Loucy (cell line): ENCODE measurements around the gene LBX1.

ENCODE experiments used
- EZH2phosphoT487 ChIP-seq: fragments of 200-600 bp; IDR thresholded peaks from 2 replicates; pipeline ENCODE4 v1.6.1; 2018; ENCODE audit warnings: antibody characterized with exemption, mild to moderate bottlenecking, moderate library complexity, borderline replicate concordance
- TF ChIP-seq, protein P1 (sequence below): fragments of 200-600 bp; sonication (generic); conservative IDR thresholded peaks from 2 replicates; pipeline ENCODE4 v1.5.1; 2014; ENCODE audit warnings: mild to moderate bottlenecking, antibody characterized with exemption, low read length

DNA sequence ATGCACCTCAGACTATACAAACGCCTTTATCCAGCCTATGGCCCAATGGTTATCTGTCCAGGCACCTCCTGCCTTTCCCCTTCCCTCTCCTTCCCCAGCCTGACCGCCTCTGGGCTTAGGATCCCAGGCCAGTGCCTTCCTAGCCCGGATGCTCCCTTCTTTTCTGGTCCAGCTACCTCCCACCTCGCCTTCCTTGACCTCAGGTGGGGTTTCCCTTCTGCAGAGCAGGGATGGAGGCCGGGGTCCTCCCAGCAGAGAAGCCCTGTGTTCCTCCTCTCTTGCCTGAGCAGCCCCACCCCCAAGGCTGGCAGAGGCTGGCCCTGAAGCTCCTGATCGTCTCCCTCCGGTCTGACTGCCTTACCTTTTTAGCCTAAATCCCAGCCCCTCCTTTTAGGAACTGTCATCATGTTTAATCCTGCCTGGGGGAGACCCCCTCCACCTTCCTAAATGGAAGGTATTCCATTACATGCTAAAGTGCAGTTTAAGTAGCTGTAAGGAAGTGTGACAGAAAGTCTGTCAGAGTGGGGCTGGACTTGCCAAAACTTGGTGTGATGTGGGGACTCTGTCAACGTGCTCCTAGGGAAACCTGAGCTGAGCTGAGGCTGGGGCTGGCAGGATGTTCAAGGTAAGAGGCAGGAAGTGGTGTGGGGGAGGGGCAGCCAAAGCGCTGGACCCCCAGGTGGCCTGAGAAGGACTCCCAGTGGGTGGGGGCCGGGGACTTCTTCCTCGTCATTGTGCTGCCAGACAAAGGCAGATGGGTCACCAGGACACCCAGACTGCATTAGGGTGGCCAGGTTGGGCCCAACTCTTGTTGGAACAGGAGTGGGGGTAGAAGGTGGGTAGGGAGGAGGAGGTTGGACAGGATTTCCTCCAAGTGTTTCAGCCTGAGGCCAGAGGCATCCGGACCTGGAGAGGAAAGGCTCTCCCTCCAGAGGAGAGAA lies 39.5 kb downstream of the LBX1 start:
- TF ChIP-seq, protein P1, sequence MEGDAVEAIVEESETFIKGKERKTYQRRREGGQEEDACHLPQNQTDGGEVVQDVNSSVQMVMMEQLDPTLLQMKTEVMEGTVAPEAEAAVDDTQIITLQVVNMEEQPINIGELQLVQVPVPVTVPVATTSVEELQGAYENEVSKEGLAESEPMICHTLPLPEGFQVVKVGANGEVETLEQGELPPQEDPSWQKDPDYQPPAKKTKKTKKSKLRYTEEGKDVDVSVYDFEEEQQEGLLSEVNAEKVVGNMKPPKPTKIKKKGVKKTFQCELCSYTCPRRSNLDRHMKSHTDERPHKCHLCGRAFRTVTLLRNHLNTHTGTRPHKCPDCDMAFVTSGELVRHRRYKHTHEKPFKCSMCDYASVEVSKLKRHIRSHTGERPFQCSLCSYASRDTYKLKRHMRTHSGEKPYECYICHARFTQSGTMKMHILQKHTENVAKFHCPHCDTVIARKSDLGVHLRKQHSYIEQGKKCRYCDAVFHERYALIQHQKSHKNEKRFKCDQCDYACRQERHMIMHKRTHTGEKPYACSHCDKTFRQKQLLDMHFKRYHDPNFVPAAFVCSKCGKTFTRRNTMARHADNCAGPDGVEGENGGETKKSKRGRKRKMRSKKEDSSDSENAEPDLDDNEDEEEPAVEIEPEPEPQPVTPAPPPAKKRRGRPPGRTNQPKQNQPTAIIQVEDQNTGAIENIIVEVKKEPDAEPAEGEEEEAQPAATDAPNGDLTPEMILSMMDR, result no peak
- TF ChIP-seq EZH2phosphoT487, result no peak
